HPDE6-E6E7 (cell line): ENCODE measurements around the gene ADARB2.

Source experiments
- DNase-seq: peaks from one replicate; pipeline ENCODE4 v3.0.0; 2011; ENCODE audit warnings: missing footprints; ENCODE audit errors: extremely low spot score

The ADARB2 gene

GRCh38 chr10:1210667-1211066 is 526.7 kb downstream of the ADARB2 start:
- no peak for DNase-seq

- DNase-seq, result no peak
Measured at GRCh38 chr10:1209355-1209979, 527.9 kb downstream of the ADARB2 start.

GRCh38 chr10:1208366-1209311 is 528.7 kb downstream of the ADARB2 start:
- DNase-seq, result no peak

GRCh38 chr10:1206601-1207000 is 530.7 kb downstream of the ADARB2 start:
- DNase-seq, result no peak

GRCh38 chr10:1206101-1206500 is 531.2 kb downstream of the ADARB2 start:
- no peak for DNase-seq

GRCh38 chr10:1205450-1206030 is 531.8 kb downstream of the ADARB2 start:
- DNase-seq, result no peak

- no peak for DNase-seq
Measured at GRCh38 chr10:1204434-1205326, 532.6 kb downstream of the ADARB2 start.

GRCh38 chr10:1203704-1204103 is 533.6 kb downstream of the ADARB2 start:
- no peak for DNase-seq

GRCh38 chr10:1203216-1203615 is 534.1 kb downstream of the ADARB2 start:
- DNase-seq, result no peak

- DNase-seq, result no peak
Measured at GRCh38 chr10:1202343-1202742, 535.0 kb downstream of the ADARB2 start.

GRCh38 chr10:1200866-1201807 is 536.2 kb downstream of the ADARB2 start:
- DNase-seq, result no peak

- DNase-seq, result no peak
Measured at GRCh38 chr10:1199897-1200721, 537.2 kb downstream of the ADARB2 start.

GRCh38 chr10:1199345-1199673 is 538.0 kb downstream of the ADARB2 start:
- no peak for DNase-seq

- DNase-seq, result no peak
Measured at GRCh38 chr10:1198453-1199344, 538.6 kb downstream of the ADARB2 start.

- no peak for DNase-seq
Measured at GRCh38 chr10:1197384-1197783, 539.9 kb downstream of the ADARB2 start.

GRCh38 chr10:1196656-1197055 is 540.7 kb downstream of the ADARB2 start:
- no peak for DNase-seq

GRCh38 chr10:1195828-1196227 is 541.5 kb downstream of the ADARB2 start:
- no peak for DNase-seq

GRCh38 chr10:1194161-1194560 is 543.2 kb downstream of the ADARB2 start:
- no peak for DNase-seq

GRCh38 chr10:1193561-1193960 is 543.8 kb downstream of the ADARB2 start:
- DNase-seq, result no peak
